Endothelial cell of umbilical vein (primary cell): ENCODE results near the gene BACH2. TPM values are rescaled to one million over a fixed set of nuclear protein-coding genes. Genes with fewer than 3 reads are reported as not detected.

ENCODE experiments used
- BruUV-seq: library from RNA; stranded (reverse); fragments of 400-500 nt; replicated peaks from 2 replicates; lab custom pipeline; 2021; lab: Mats Ljungman, UMichigan
- CTCF ChIA-PET: fragments of 300-600, 350-600 bp; sonication (Branson Sonifier 250); formaldehyde crosslinking; loops from one replicate; lab custom pipeline; 2021; ENCODE audit warnings: antibody characterized with exemption, inconsistent platforms; lab: Charles Lee
- POLR2A ChIA-PET: fragments of 300-600, 350-600 bp; sonication (Branson Sonifier 250); formaldehyde crosslinking; loops from one replicate; lab custom pipeline; 2021; ENCODE audit warnings: antibody characterized with exemption, inconsistent platforms; lab: Charles Lee
- DNase-seq: peaks from one replicate; pipeline ENCODE4 v3.0.0-alpha.2; 2011; ENCODE audit warnings: low read depth, low spot score
- FAIRE-seq: peaks from 2 replicates; lab custom pipeline; 2011; peaks lifted over from hg19 to GRCh38; lab: Jason Lieb, UNC
- H2AFZ ChIP-seq: 2 replicates; pipeline ENCODE4 v1.6.0; 2012; ENCODE audit warnings: low read depth, low read length, control low read depth, inconsistent platforms
- H3K27ac ChIP-seq: 2 replicates; pipeline ENCODE4 v1.5.1; 2011; ENCODE audit warnings: low read depth, mild to moderate bottlenecking, control low read depth, low read length, moderate library complexity; ENCODE audit not compliant: insufficient read depth
- H3K27me3 ChIP-seq, 2 experiments: 2 replicates each; pipeline versions ENCODE4 v1.6.0 to v1.6.1; 2011; ENCODE audit warnings: low read length in 2 of 2, mixed read lengths in 1 of 2; ENCODE audit not compliant: control insufficient read depth in 2 of 2, insufficient read depth in 2 of 2
- H3K36me3 ChIP-seq, 2 experiments: 2 replicates in 1 of 2; 3 replicates in 1 of 2; pipeline ENCODE4 v1.5.1; 2011; ENCODE audit warnings: low read length in 2 of 2, mild to moderate bottlenecking in 1 of 2, moderate library complexity in 1 of 2; ENCODE audit not compliant: control insufficient read depth in 2 of 2, insufficient read depth in 2 of 2; ENCODE audit errors: extremely low read depth in 1 of 2
- H3K4me1 ChIP-seq: 3 replicates; pipeline ENCODE4 v1.5.1; 2011; ENCODE audit warnings: mild to moderate bottlenecking, low read length; ENCODE audit not compliant: control insufficient read depth, insufficient read depth; ENCODE audit errors: extremely low read depth
- H3K4me2 ChIP-seq: 2 replicates; pipeline ENCODE4 v1.6.1; 2011; ENCODE audit warnings: low read length, control low read depth, mixed read lengths; ENCODE audit not compliant: insufficient read depth
- H3K4me3 ChIP-seq, 3 experiments: fragments of 200-600 bp in 1 of 3; sonication (generic), shearing (Covaris generic) in 1 of 3; replicated peaks in 1 of 3; 2 replicates each; pipeline ENCODE4 v1.5.1; 2011 to 2016; ENCODE audit warnings: control low read depth in 3 of 3, low read length in 3 of 3, mild to moderate bottlenecking in 2 of 3, inconsistent platforms in 1 of 3, low read depth in 1 of 3, moderate library complexity in 1 of 3; ENCODE audit not compliant: insufficient read depth in 1 of 3
- H3K79me2 ChIP-seq: 2 replicates; pipeline ENCODE4 v1.6.0; 2012; ENCODE audit warnings: low read length, inconsistent platforms; ENCODE audit not compliant: control insufficient read depth, insufficient read depth
- H3K9ac ChIP-seq: replicated peaks from 2 replicates; pipeline ENCODE3; 2011; ENCODE audit warnings: low read length, control low read depth; ENCODE audit not compliant: insufficient read depth; ENCODE audit errors: extremely low read depth
- H3K9me1 ChIP-seq: replicated peaks from 3 replicates; pipeline ENCODE4 v1.6.0; 2011; ENCODE audit warnings: mild to moderate bottlenecking, low read length; ENCODE audit not compliant: control insufficient read depth, insufficient read depth; ENCODE audit errors: extremely low read depth
- H3K9me3 ChIP-seq: replicated peaks from 2 replicates; pipeline ENCODE4 v1.5.1; 2012; ENCODE audit warnings: low read length, inconsistent platforms; ENCODE audit not compliant: control insufficient read depth, insufficient read depth
- H4K20me1 ChIP-seq: replicated peaks from 2 replicates; pipeline ENCODE3; 2011; ENCODE audit warnings: mild to moderate bottlenecking, low read length; ENCODE audit not compliant: control insufficient read depth, insufficient read depth; ENCODE audit errors: extremely low read depth
- EZH2 ChIP-seq: IDR thresholded peaks from 2 replicates; pipeline ENCODE4 v1.6.1; 2012; ENCODE audit warnings: borderline replicate concordance, low read depth, mild to moderate bottlenecking, moderate library complexity, low read length, inconsistent platforms; ENCODE audit not compliant: severe bottlenecking
- FOS ChIP-seq: IDR thresholded peaks from 2 replicates; pipeline ENCODE4 v1.6.1; 2011; ENCODE audit warnings: mild to moderate bottlenecking, low read length, moderate library complexity, borderline replicate concordance; ENCODE audit not compliant: insufficient read depth
- GATA2 ChIP-seq: IDR thresholded peaks from 2 replicates; pipeline ENCODE4 v1.7.0; 2011; ENCODE audit warnings: low read depth, mild to moderate bottlenecking, moderate library complexity, mixed read lengths, low read length; ENCODE audit not compliant: insufficient read length, insufficient read depth
- JUN ChIP-seq: IDR thresholded peaks from 2 replicates; pipeline ENCODE4 v1.6.1; 2011; ENCODE audit warnings: borderline replicate concordance, low read depth; ENCODE audit not compliant: insufficient read length, insufficient read depth
- MAX ChIP-seq: IDR thresholded peaks from 2 replicates; pipeline ENCODE4 v1.6.1; 2011; ENCODE audit not compliant: insufficient read depth, insufficient read length
- MYC ChIP-seq: IDR thresholded peaks from one replicate; pipeline ENCODE4 v1.6.1; 2011; ENCODE audit warnings: mild to moderate bottlenecking, low read depth, low read length
- POLR2A ChIP-seq: IDR thresholded peaks from 2 replicates; pipeline ENCODE4 v1.6.1; 2012; ENCODE audit warnings: low read depth, mild to moderate bottlenecking, control low read depth, low read length
- POLR2AphosphoS5 ChIP-seq: IDR thresholded peaks from 2 replicates; pipeline ENCODE4 v1.6.1; 2012; ENCODE audit warnings: low read depth, mild to moderate bottlenecking, control low read depth, low read length, moderate library complexity; ENCODE audit not compliant: insufficient read depth
- dilution Hi-C: fragments of 300-500 bp; cut with MboI; formaldehyde crosslinking; loops from one replicate; pipeline ENCODE4 v1.15.0; 2019; ENCODE audit warnings: low sequenced_read_pairs; ENCODE audit not compliant: extremely low pct_ligation_motif_present
- intact Hi-C: fragments of 100-400 bp; cut with micrococcal nuclease; formaldehyde crosslinking; loops from one replicate; pipeline ENCODE4 v1.10.0; 2022
- polyA plus RNA-seq, 4 experiments: library from polyadenylated mRNA; depleted of rRNA in 3 of 4; stranded (reverse) in 3 of 4; unstranded in 1 of 4; fragments of >200 nt; gene quantifications; 2 replicates each; pipeline versions ENCODE4 v1.2.1 to v1.2.3, GENCODE V29; 2011 to 2012; ENCODE audit warnings: missing spikeins in 1 of 4
- total RNA-seq: library from RNA; stranded (reverse); gene quantifications from 2 replicates; pipeline ENCODE4 v1.2.3, GENCODE V29; 2021
- TF ChIP-seq, protein P1 (sequence below), 2 donors: IDR thresholded peaks; 1 replicate in 1 of 2; 2 replicates in 1 of 2; pipeline ENCODE4 v1.5.1; 2011; ENCODE audit warnings: low read length in 2 of 2, mild to moderate bottlenecking in 2 of 2, moderate library complexity in 2 of 2, control low read depth in 1 of 2, inconsistent platforms in 1 of 2, low read depth in 1 of 2; ENCODE audit not compliant: insufficient read depth in 1 of 2; ENCODE audit errors: extremely low read depth in 1 of 2

Gene BACH2
- total and polyA plus RNA-seq, 2 donors (not counting 3 experiments of a cell fraction or from before 2014, with no cell fraction given) = 1.7 to 5.6 TPM

DNA sequence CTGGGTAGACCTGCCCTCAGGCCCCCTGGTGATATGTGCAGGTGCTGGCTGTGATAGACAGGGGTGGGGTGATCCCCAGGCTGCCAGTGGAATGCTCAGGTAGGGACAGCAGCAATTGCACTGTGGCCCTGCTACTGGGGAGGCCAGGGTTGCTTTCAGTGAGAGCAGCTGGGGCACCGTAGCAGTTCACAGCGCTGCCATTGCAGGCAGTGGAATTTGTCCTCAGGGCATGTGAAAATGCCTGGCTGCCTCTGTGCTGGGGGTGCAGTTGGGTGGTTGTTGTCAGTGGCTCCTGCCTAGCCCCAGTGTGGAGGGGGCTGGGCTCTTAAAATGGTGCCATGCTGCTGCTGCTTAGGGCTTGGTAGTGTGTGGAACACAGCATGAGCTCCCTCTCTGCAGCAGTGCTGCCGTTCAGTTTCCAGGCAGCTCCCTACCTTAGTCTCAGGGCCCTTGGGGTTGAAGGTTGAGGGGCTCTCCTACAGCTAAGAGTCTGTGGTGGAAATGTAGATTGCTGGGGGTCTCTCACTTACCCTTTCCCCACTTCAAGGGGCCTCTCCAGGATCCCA lies 378.8 kb downstream of the BACH2 start:
- H3K27ac ChIP-seq = no peak overlapping the region
- H4K20me1 ChIP-seq = no peaks in the 10 kb centered on the region
- no TSS peak for BruUV-seq
- no peaks in the 10 kb centered on the region for H3K79me2 ChIP-seq
- H3K4me1 ChIP-seq = no peaks in the 10 kb centered on the region
- H3K9ac ChIP-seq = no peak overlapping the region
- H3K4me2 ChIP-seq = no peak overlapping the region
- no peak overlapping the region for H3K4me3 ChIP-seq
- ChIA-PET CTCF (interaction anchor here (1.0 to 1.1 kb wide), 2 partner anchors 10 to 22 kb away, joined by 3 to 4 read pairs; no protein-coding TSS in a partner anchor), POLR2A (no interaction called here)
- intact Hi-C loops = no loop called here
- no peak overlapping the region for H2AFZ ChIP-seq
- no peaks in the 10 kb centered on the region for H3K36me3 ChIP-seq
- no peaks in the 10 kb centered on the region for H3K9me3 ChIP-seq
- no peak for FAIRE-seq
- no peak for DNase-seq
- no peaks in the 10 kb centered on the region for H3K9me1 ChIP-seq
- no peaks in the 10 kb centered on the region for H3K27me3 ChIP-seq
- dilution Hi-C loops = no loop called here
- no peak for TF ChIP-seq FOS
- TF ChIP-seq, protein P1, sequence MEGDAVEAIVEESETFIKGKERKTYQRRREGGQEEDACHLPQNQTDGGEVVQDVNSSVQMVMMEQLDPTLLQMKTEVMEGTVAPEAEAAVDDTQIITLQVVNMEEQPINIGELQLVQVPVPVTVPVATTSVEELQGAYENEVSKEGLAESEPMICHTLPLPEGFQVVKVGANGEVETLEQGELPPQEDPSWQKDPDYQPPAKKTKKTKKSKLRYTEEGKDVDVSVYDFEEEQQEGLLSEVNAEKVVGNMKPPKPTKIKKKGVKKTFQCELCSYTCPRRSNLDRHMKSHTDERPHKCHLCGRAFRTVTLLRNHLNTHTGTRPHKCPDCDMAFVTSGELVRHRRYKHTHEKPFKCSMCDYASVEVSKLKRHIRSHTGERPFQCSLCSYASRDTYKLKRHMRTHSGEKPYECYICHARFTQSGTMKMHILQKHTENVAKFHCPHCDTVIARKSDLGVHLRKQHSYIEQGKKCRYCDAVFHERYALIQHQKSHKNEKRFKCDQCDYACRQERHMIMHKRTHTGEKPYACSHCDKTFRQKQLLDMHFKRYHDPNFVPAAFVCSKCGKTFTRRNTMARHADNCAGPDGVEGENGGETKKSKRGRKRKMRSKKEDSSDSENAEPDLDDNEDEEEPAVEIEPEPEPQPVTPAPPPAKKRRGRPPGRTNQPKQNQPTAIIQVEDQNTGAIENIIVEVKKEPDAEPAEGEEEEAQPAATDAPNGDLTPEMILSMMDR (IDR thresholded peaks at IDR 0.05; ENCODE audit: extremely low read depth in 1 of 2, insufficient read depth in 1 of 2, low read depth in 1 of 2, low read length in 2 of 2) = no peak
- TF ChIP-seq MYC = no peak
- TF ChIP-seq POLR2AphosphoS5 = no peak
- no peak for TF ChIP-seq POLR2A
- TF ChIP-seq JUN = no peak
- no peak for TF ChIP-seq GATA2
- TF ChIP-seq MAX = no peak
- TF ChIP-seq EZH2 = no peak
